ENCODE results near the gene PIBF1. TPM values are rescaled to one million over a fixed set of nuclear protein-coding genes. Genes with fewer than 3 reads are reported as not detected.

The PIBF1 gene
- total and polyA plus RNA-seq, 2 of the 4 experiments (the other 2 are of a cell fraction) = 5.1 to 13.3 TPM

- ChIA-PET POLR2A (ENCODE audit: unreplicated experiment) (no interaction called here), CTCF (no interaction called here)
- in situ Hi-C loops (cut with MboI; ENCODE audit: low sequenced_read_pairs) (no loop called here), dilution Hi-C loops (cut with HindIII; ENCODE audit: low sequenced_read_pairs, unreplicated experiment) (no loop called here), intact Hi-C loops (cut with micrococcal nuclease) (loop anchor here (10.0 kb wide), 1 partner anchor 280 kb away; no protein-coding TSS in a partner anchor)
- peak overlapping the region; percentile 32 for H2BK20ac ChIP-seq (ENCODE audit: low read depth, low read length)
- no peak overlapping the region for H3K56ac ChIP-seq (ENCODE audit: extremely low read depth, insufficient read depth, low read length)
- H2AFZ ChIP-seq (replicated peaks; ENCODE audit: low read length, poor library complexity) = no peak overlapping the region
- H3K36me3 ChIP-seq (ENCODE audit: control insufficient read depth, insufficient read depth, low read length) = no peaks in the 10 kb centered on the region
- no peak overlapping the region for H3K14ac ChIP-seq (replicated peaks; ENCODE audit: low read depth, low read length)
- no peak overlapping the region for H3K4me2 ChIP-seq (ENCODE audit: low read depth, low read length)
- no peak overlapping the region for H4K5ac ChIP-seq (ENCODE audit: low read depth, low read length)
- no peak overlapping the region for H4K8ac ChIP-seq (ENCODE audit: low read depth in 2 of 2, low read length in 2 of 2)
- no peak overlapping the region for H3K18ac ChIP-seq (ENCODE audit: low read depth, low read length)
- H4K20me1 ChIP-seq (ENCODE audit: insufficient read depth, low read length) = no peaks in the 10 kb centered on the region
- no TSS peak for BruUV-seq (replicated peaks)
- H2AK9ac ChIP-seq (replicated peaks; ENCODE audit: low read depth, low read length, poor library complexity) = no peak overlapping the region
- H3K9me3 ChIP-seq (ENCODE audit: control insufficient read depth, insufficient read depth, low read length) = no peaks in the 10 kb centered on the region
- peak overlapping the region; percentile 44; the same call in 1 of the 2 replicates for H2BK120ac ChIP-seq (ENCODE audit: low read depth, low read length)
- TF ChIP-seq MAFK (IDR thresholded peaks at IDR 0.05; ENCODE audit: low read depth, low read length) (no peak), NFE2L2 (IDR thresholded peaks at IDR 0.05; ENCODE audit: low read depth, low read length) (no peak), SMC3 (IDR thresholded peaks at IDR 0.05; ENCODE audit: low read depth, low read length) (no peak), CHD1 (IDR thresholded peaks at IDR 0.05; ENCODE audit: low read depth, low read length) (no peak), BHLHE40 (IDR thresholded peaks at IDR 0.05; ENCODE audit: low read depth, low read length) (no peak), MXI1 (IDR thresholded peaks at IDR 0.05; ENCODE audit: borderline replicate concordance, low read depth, low read length) (no peak), ELK1 (IDR thresholded peaks at IDR 0.05; ENCODE audit: borderline replicate concordance, low read depth, low read length) (no peak), RFX5 (IDR thresholded peaks at IDR 0.05; ENCODE audit: low read depth, low read length) (no peak), POLR2A (IDR thresholded peaks at IDR 0.05; ENCODE audit: low read depth, low read length) (no peak), FOS (IDR thresholded peaks at IDR 0.05; ENCODE audit: low read depth, low read length) (no peak), CEBPB (IDR thresholded peaks at IDR 0.05; ENCODE audit: low read depth, low read length) (no peak), RAD21 (IDR thresholded peaks at IDR 0.05; ENCODE audit: low read length) (no peak), MAZ (IDR thresholded peaks at IDR 0.05; ENCODE audit: borderline replicate concordance, low read depth, low read length) (no peak), CTCF (conservative IDR thresholded peaks at IDR 0.05; ENCODE audit: low read depth, low read length) (no peak), USF2 (IDR thresholded peaks at IDR 0.05; ENCODE audit: low read depth, low read length) (no peak)
- 0 out of 2 replicates have a peak, but pooled peaks cover 3% of the 10 kb centered on the region for H3K9me1 ChIP-seq (ENCODE audit: insufficient read depth, low read length)
- 0 out of 2 replicates have a peak overlapping the region, but pooled peaks have one; percentile 4 for H3K23ac ChIP-seq (ENCODE audit: low read depth, low read length)
- no peak for ATAC-seq (ENCODE audit: low read depth)
- 0 out of 2 replicates have a peak overlapping the region, but pooled peaks have one; percentile 13 for H4K91ac ChIP-seq (ENCODE audit: insufficient read depth, low read depth, low read length)
- WGBS, 2 experiments (ENCODE audit: extremely low coverage in 2 of 2, insufficient read length in 1 of 2) = no CpG with 5 or more reads among the region's 5 CpGs
- peak overlapping the region; percentile 70; the same call in 1 of the 2 replicates for H2AK5ac ChIP-seq (ENCODE audit: low read depth, low read length)
- peaks cover under 1 to 1% of the 10 kb centered on the region in 2 experiments; a peak in 1 of 4 replicates for H3K79me1 ChIP-seq (ENCODE audit: low read depth in 1 of 2, low read length in 2 of 2)
- DNase-seq = no peak
- no peaks in the 10 kb centered on the region; the same call in 1 of the 2 replicates for H3K4me1 ChIP-seq (ENCODE audit: control insufficient read depth, insufficient read depth, low read length)
- no peak overlapping the region for H3K9ac ChIP-seq (ENCODE audit: low read depth, low read length)
- H3K27ac ChIP-seq (ENCODE audit: insufficient read depth, low read length) = no peak overlapping the region
- H2BK5ac ChIP-seq (ENCODE audit: low read depth, low read length, poor library complexity, severe bottlenecking) = no peak overlapping the region
- H3K4ac ChIP-seq (ENCODE audit: low read depth, low read length) = 0 out of 2 replicates have a peak overlapping the region, but pooled peaks have one; percentile 56
- no peak overlapping the region for H2BK15ac ChIP-seq (ENCODE audit: low read depth, low read length)
- H3K4me3 ChIP-seq (ENCODE audit: insufficient read depth, low read depth, low read length) = no peak overlapping the region
- H3K27me3 ChIP-seq (ENCODE audit: control insufficient read depth, insufficient read depth, low read length) = no peaks in the 10 kb centered on the region
These were observed 272.8 kb downstream of the PIBF1 start for GRCh38 chr13:73054712-73055111.

Measured in IMR-90 (cell line).